Osteoblast (primary cell): ENCODE data around the gene DNAJB6. TPM values are rescaled to one million over a fixed set of nuclear protein-coding genes. Genes with fewer than 3 reads are reported as not detected.
A peak's percentile ranks its signal among the peaks of the same experiment; 100 is the strongest.

Source experiments
- DNase-seq: peaks from one replicate; pipeline ENCODE4 v3.0.0; 2011; ENCODE audit warnings: low spot score, mixed read lengths; ENCODE audit not compliant: insufficient read length; ENCODE audit errors: missing footprints
- H2AFZ ChIP-seq: 2 replicates; pipeline ENCODE4 v1.6.0; 2011; ENCODE audit warnings: mild to moderate bottlenecking, low read length
- H3K27ac ChIP-seq: 2 replicates; pipeline ENCODE4 v1.5.1; 2011; ENCODE audit warnings: mild to moderate bottlenecking, low read depth, low read length, moderate library complexity
- H3K27me3 ChIP-seq: 2 replicates; pipeline ENCODE4 v1.6.0; 2012; ENCODE audit warnings: mild to moderate bottlenecking, control low read depth, inconsistent platforms, low read length, moderate library complexity; ENCODE audit not compliant: insufficient read depth
- H3K36me3 ChIP-seq: 2 replicates; pipeline ENCODE4 v1.5.1; 2011; ENCODE audit warnings: mild to moderate bottlenecking, low read length, control low read depth, moderate library complexity; ENCODE audit not compliant: insufficient read depth
- H3K4me1 ChIP-seq: 2 replicates; pipeline ENCODE4 v1.5.1; 2011; ENCODE audit warnings: mild to moderate bottlenecking, low read length, control low read depth, moderate library complexity; ENCODE audit not compliant: insufficient read depth
- H3K4me2 ChIP-seq: 2 replicates; pipeline ENCODE4 v1.6.0; 2011; ENCODE audit warnings: mild to moderate bottlenecking, low read length; ENCODE audit not compliant: insufficient read depth
- H3K4me3 ChIP-seq: fragments of 200-600 bp; sonication (generic); 3 replicates; pipeline ENCODE4 v1.5.1; 2012; ENCODE audit warnings: mild to moderate bottlenecking, low read length, inconsistent platforms; ENCODE audit not compliant: insufficient read depth
- H3K79me2 ChIP-seq: 2 replicates; pipeline ENCODE4 v1.6.0; 2012; ENCODE audit warnings: mild to moderate bottlenecking, low read length, control low read depth, inconsistent platforms; ENCODE audit not compliant: insufficient read depth
- H3K9me3 ChIP-seq: 2 replicates; pipeline ENCODE4 v1.5.1; 2011; ENCODE audit warnings: low read depth, low read length, control low read depth
- H4K20me1 ChIP-seq: 2 replicates; pipeline ENCODE4 v1.6.0; 2012; ENCODE audit warnings: mild to moderate bottlenecking, low read length, control low read depth; ENCODE audit not compliant: insufficient read depth
- total RNA-seq: library from RNA; depleted of rRNA; stranded (reverse); fragments of >200 nt; gene quantifications from 2 replicates; pipeline ENCODE4 v1.2.3, GENCODE V29; 2012
- TF ChIP-seq, protein P1 (sequence below): IDR thresholded peaks from 2 replicates; pipeline ENCODE4 v1.5.1; 2011; ENCODE audit warnings: mild to moderate bottlenecking, low read depth, low read length, moderate library complexity; ENCODE audit errors: extremely low read depth

DNAJB6 gene
- total RNA-seq, 1 donor, result 84.7 TPM

DNA sequence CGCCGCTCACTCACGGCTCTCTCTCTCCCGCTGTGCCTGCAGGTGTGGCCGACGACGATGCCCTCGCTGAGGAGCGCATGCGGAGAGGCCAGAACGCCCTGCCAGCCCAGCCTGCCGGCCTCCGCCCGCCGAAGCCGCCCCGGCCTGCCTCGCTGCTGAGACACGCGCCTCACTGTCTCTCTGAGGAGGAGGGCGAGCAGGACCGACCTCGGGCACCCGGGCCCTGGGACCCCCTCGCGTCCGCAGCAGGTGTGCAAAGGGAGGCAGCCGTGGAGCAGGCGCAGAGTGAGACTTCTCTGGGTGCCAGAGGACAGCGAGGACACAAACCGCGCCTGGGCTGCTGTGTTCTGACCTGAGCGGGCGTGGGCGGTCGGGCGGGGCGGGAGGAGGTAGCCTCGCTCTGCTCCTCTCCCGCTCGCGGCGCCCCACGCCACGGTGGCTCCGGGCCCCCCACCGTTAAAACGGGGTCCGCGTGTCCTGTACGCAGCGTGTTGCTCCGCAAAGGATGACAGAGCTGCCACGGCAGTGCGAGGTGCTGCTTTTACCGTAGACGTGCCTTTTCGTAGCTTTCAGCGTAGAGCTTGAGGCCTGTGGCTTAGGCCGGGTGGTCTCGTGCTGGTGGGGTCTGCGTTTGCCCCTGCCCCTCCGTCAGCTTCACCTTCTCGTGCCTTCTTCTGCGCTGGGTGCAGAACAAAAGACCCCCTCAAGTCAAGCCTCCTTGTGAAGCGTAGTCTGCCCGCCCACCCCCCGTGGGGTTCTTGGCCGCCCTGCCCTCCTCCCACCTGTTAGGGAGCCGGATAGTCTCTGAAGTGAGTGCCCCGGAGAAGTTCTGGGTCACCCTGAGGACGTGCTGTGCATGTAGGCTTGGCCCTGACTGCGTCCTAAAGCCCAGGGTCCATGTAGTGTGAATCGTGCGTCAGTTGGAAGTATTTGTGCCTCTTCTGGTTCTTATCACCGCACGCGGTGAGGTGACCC is 73.2 kb downstream of the DNAJB6 start:
- Histone ChIP-seq H3K4me1 (peaks cover 15% of the 10 kb centered on the region), H3K9me3 (no peaks in the 10 kb centered on the region), H3K36me3 (peaks cover 4% of the 10 kb centered on the region), H4K20me1 (peaks cover 11% of the 10 kb centered on the region), H3K79me2 (no peaks in the 10 kb centered on the region), H3K27me3 (no peaks in the 10 kb centered on the region), H3K4me2 (no peak overlapping the region), H3K4me3 (no peak overlapping the region), H2AFZ (no peak overlapping the region), H3K27ac (no peak overlapping the region)
- DNase-seq, result peak; percentile 56
- TF ChIP-seq, protein P1, sequence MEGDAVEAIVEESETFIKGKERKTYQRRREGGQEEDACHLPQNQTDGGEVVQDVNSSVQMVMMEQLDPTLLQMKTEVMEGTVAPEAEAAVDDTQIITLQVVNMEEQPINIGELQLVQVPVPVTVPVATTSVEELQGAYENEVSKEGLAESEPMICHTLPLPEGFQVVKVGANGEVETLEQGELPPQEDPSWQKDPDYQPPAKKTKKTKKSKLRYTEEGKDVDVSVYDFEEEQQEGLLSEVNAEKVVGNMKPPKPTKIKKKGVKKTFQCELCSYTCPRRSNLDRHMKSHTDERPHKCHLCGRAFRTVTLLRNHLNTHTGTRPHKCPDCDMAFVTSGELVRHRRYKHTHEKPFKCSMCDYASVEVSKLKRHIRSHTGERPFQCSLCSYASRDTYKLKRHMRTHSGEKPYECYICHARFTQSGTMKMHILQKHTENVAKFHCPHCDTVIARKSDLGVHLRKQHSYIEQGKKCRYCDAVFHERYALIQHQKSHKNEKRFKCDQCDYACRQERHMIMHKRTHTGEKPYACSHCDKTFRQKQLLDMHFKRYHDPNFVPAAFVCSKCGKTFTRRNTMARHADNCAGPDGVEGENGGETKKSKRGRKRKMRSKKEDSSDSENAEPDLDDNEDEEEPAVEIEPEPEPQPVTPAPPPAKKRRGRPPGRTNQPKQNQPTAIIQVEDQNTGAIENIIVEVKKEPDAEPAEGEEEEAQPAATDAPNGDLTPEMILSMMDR, result no peak

DNA sequence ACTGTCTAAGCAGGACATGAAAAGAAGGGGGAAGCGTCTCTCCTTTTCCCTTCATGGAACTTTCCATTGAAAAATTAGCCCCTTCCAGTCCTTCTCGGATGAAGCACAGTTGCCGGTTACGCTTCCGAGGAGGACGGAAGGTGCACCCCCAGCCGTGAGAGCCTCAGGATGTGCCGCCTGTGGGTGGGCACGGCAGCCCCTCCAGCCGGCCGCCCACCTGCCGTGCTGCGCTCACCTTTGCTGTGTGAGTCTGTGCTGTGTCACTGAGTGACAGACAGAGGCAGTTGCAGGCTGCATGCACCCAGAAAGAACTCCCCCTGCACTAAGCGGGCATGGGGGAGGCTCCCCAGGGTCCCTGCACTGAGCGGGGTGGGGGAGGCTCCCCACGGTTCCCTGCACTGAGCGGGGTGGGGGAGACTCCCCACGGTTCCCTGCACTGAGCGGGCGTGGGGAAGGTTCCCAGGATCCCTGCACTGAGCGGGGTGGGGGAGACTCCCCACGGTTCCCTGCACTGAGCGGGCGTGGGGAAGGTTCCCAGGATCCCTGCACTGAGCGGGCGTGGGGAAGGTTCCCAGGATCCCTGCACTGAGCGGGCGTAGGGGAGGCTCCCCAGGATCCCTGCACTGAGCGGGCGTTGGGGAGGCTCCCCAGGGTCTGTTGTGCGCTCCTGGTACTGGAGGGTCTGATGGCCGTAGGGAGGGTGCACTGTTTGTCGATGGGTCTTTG is 74.2 kb downstream of the DNAJB6 start:
- Histone ChIP-seq H3K4me3 (no peak overlapping the region), H4K20me1 (peaks cover 11% of the 10 kb centered on the region), H3K27me3 (no peaks in the 10 kb centered on the region), H3K9me3 (no peaks in the 10 kb centered on the region), H3K79me2 (no peaks in the 10 kb centered on the region), H2AFZ (no peak overlapping the region), H3K27ac (peak overlapping the region; percentile 70), H3K36me3 (peaks cover 4% of the 10 kb centered on the region), H3K4me2 (no peak overlapping the region), H3K4me1 (peaks cover 12% of the 10 kb centered on the region)
- peak; percentile 61 for DNase-seq
- TF ChIP-seq, protein P1, result no peak

DNA sequence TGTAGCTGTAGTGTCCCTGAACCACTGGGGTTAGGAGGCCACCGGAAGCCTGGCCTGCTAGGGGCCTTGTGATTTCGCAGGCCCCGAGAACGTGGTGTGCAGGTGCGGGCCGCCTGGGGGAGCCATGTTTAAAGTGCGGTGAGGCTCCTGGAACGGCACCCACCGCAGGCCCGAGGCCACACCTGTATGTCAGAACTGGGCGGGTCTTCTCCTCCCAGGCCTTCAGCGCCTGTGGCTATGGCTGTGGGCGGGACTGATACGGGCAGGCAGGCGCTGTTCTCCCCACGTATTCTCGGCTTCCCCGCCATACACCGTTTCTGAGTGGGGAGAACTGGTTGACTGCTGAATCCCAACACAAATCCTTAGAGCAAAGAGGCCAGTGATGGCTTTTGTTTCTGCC is 74.8 kb downstream of the DNAJB6 start:
- Histone ChIP-seq H2AFZ (no peak overlapping the region), H3K27ac (peak overlapping the region; percentile 70), H3K79me2 (no peaks in the 10 kb centered on the region), H3K4me1 (peaks cover 12% of the 10 kb centered on the region), H3K9me3 (no peaks in the 10 kb centered on the region), H3K36me3 (peaks cover 7% of the 10 kb centered on the region), H4K20me1 (peaks cover 11% of the 10 kb centered on the region), H3K4me2 (peak overlapping the region; percentile 57), H3K27me3 (no peaks in the 10 kb centered on the region), H3K4me3 (no peak overlapping the region)
- TF ChIP-seq, protein P1, result no peak
- no peak for DNase-seq

DNA sequence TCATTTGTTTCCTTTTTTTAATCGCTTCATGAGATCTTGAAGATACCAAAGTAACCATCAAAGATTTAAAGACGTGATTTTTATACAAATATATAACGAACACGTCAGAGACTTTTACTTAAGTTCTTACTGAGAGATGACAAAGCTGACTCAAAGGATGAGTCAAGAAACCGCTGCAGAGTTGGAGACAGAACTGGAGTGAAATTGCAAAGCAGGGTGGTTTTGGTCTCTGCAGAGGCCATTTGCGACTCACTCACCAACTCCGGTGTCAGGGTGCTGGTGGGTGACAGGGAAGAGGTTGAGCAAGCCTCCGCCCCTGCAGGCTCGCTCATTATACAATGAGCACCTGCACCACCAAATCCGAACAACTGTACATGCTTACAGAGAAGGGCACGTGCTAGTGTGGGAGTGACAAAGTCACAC is 75.2 kb downstream of the DNAJB6 start:
- H3K79me2 ChIP-seq, result no peaks in the 10 kb centered on the region
- H2AFZ ChIP-seq, result no peak overlapping the region
- H3K36me3 ChIP-seq, result peaks cover 10% of the 10 kb centered on the region
- no peak overlapping the region for H3K4me3 ChIP-seq
- H4K20me1 ChIP-seq, result peaks cover 11% of the 10 kb centered on the region
- peak overlapping the region; percentile 57 for H3K4me2 ChIP-seq
- no peaks in the 10 kb centered on the region for H3K9me3 ChIP-seq
- DNase-seq, result peak; percentile 99
- H3K27ac ChIP-seq, result peak overlapping the region; percentile 70
- H3K4me1 ChIP-seq, result peaks cover 12% of the 10 kb centered on the region
- TF ChIP-seq, protein P1, result no peak
- H3K27me3 ChIP-seq, result no peaks in the 10 kb centered on the region
